ENCODE measurements around the gene SLC7A7.
"Not testable (repeated sequence)": the region's sequence is repeated elsewhere in the genome, so short reads cannot be mapped to it uniquely, and the experiment has no call there.

Gene SLC7A7

DNA sequence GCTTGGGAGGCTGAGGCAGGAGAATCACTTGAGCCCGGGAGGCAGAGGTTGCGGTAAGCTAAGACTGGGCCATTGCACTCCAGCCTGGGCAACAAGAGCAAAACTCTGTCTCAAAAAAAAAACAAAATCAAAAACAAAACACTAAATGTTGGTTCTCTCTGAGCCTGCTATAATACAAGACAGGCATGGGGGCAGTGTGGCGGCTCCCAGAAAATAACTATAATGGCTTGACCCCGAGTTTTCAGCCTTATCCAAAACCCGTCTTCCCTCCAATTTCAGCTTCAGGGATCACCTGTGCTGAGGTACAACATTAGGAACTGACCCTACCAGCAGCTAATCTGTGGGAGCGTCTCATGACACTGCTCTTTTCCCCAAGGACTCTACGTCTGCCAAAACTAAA is 862 bp downstream of the SLC7A7 start:
- FAIRE-seq = no peak

DNA sequence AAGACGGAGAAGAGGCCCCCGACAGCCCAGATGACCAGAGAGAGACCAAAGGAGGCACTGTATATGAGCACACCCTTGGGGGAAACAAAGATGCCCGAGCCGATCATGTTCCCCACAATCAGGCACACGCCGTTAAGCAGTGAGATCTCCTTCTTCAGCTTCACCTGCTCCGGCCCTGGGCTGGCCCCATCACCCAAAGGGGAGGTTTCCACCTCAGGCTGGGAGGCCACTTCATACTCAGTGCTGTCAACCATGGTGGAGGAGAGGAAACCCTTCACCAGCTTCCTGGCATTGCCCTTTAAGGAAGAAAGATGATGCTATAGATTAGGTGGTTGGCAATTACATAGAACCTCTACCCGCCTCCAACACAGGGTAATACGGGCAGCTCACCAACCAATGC is 2.1 kb downstream of the SLC7A7 start:
- TF ChIP-seq, protein P1, sequence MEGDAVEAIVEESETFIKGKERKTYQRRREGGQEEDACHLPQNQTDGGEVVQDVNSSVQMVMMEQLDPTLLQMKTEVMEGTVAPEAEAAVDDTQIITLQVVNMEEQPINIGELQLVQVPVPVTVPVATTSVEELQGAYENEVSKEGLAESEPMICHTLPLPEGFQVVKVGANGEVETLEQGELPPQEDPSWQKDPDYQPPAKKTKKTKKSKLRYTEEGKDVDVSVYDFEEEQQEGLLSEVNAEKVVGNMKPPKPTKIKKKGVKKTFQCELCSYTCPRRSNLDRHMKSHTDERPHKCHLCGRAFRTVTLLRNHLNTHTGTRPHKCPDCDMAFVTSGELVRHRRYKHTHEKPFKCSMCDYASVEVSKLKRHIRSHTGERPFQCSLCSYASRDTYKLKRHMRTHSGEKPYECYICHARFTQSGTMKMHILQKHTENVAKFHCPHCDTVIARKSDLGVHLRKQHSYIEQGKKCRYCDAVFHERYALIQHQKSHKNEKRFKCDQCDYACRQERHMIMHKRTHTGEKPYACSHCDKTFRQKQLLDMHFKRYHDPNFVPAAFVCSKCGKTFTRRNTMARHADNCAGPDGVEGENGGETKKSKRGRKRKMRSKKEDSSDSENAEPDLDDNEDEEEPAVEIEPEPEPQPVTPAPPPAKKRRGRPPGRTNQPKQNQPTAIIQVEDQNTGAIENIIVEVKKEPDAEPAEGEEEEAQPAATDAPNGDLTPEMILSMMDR (IDR thresholded peaks at IDR 0.05; ENCODE audit: insufficient read depth, missing control alignments) = no peak
- DNase-seq (ENCODE audit: insufficient read length, low spot score) (no peak), FAIRE-seq (no peak)

More for the DNA sequence above, 862 bp downstream of the SLC7A7 start:
- DNase-seq (ENCODE audit: insufficient read length, low spot score) = no peak
- TF ChIP-seq, protein P1 (IDR thresholded peaks at IDR 0.05; ENCODE audit: insufficient read depth, missing control alignments) = no peak

DNA sequence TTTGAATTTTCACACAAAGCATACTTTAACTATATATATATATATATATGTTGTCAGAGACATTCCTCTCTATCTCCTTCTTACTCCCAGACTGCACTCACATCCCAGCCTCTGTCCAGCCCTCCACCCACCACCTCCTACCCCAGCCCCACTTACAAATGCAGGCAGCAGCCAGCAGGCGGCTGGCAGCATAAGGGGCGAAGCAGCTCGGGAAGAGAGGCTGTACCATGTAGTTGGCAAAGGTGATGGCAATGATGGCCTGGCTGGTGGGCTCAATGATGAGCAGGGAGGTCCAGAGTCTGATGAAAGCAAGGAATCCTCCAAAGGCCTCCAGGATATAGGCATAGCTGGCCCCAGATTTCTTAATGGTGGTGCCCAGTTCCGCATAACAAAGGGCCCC is 2.5 kb downstream of the SLC7A7 start:
- DNase-seq (ENCODE audit: insufficient read length, low spot score) (no peak), FAIRE-seq (no peak)
- TF ChIP-seq, protein P1 (IDR thresholded peaks at IDR 0.05; ENCODE audit: insufficient read depth, missing control alignments) = no peak

DNA sequence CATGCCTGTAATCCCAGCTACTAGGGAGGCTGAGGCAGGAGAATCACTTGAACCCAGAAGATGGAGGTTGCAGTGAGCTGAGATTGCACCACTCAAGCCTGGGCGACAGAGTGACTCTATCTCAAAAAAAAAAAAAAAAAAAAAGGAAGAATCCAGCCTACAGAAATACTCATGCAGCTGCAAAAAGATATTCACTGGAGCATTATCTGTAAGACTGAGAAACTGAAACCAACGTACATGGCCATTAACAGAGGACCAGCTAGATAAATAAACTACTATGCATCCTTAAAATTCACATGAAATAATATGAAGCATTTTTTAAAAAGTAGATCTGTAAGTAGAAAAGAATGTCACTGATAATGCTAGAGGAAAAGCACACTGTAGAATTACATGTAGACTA is 3.5 kb downstream of the SLC7A7 start:
- TF ChIP-seq, protein P1 (IDR thresholded peaks at IDR 0.05; ENCODE audit: insufficient read depth, missing control alignments) = no peak
- DNase-seq (ENCODE audit: insufficient read length, low spot score) (no peak), FAIRE-seq (no peak)

DNA sequence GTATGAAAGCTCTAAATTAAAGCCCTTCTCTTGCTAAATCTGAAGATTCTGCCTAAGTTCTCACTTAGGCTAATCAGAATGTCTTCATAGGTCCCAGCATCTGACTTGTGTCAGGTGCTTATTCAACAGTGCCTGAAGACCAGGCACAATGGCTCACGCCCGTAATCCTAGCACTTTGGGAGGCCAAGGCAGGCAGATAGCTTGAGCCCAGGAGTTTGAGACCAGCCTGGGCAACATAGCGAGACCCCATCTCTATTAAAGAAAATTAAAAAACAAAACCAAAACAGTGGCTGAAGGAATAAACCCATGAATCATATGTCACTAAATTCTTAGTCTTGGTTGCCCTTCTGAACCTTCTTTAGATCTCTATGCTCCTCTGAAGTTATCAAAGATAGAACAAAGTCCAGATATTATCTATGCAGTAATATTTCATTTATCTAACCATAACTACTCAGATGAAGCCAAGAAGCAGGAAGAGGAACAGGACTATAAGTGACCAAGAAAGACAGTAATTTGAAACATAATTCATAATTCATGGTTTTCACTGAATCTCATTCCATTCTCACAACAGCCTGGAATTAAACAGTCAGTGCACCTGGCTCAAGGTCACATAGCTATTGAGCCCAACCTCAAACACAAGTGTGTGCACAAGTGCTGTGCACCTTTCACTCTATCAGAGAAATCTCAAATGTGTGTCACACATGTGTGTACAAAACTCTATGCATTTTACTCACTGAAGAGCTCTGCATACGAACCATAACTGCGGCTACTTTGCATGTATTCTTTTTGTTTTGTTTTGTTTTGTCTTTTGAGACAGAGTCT is 6.6 kb downstream of the SLC7A7 start:
- no peak for DNase-seq (ENCODE audit: insufficient read length, low spot score)
- TF ChIP-seq, protein P1 (IDR thresholded peaks at IDR 0.05; ENCODE audit: insufficient read depth, missing control alignments) = no peak
- FAIRE-seq = no peak

DNA sequence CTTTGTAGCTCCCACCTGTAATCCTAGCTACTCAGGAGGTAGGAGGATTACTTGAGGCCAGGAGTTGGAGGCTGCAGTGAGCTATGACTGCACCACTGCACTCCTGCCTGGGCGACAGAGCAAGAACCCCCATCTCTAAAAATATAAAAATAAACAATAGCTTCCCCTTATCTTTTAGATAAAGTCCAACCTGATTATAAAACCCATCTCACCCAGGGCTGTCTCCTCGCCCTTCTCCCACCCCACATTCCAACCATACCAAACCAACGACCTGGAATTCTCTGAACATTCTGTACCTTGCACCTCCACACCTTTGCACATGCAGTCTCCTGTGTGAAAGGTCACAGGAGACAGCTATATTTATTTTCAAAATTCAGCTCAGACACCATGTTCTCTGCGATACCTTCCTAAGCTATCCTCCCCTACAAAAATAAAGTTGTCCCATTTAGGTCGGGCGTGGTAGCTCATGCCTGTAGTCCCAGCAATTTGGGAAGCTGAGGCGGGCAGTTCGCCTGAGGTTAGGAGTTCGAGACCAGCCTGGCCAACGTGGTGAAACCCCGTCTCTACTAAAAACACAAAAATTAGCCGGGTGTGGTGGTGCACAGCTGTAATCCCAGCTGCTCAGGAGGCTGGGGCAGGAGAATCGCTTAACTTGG is 7.7 kb downstream of the SLC7A7 start:
- TF ChIP-seq, protein P1 (IDR thresholded peaks at IDR 0.05; ENCODE audit: insufficient read depth, missing control alignments) = no peak
- FAIRE-seq (no peak), DNase-seq (ENCODE audit: insufficient read length, low spot score) (no peak)

DNA sequence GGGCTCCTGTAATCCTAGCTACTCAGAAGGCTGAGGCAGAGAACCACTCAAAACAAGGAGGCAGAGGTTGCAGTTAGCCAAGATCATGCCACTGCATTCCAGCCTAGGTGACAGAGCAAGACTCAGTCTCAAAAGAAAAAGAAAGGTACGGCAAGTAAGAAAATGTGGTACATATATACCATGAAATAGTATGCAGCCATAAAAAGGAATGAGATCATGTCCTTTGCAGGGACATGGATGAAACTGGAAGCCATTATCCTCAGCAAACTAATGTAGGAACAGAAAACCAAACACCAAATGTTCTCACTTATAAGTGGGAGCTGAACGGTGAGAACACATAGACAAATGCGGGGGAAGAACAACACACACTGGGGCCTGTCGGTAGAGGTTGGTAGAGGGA is 10.0 kb downstream of the SLC7A7 start:
- FAIRE-seq; DNase-seq (ENCODE audit: insufficient read length, low spot score): not testable (repeated sequence)

Data from D721Med (cell line).